HepG2 (cell line): ENCODE results near the gene ELL.

Experiments used
- CTCF ChIP-seq: sonication (generic); formaldehyde crosslinking; IDR thresholded peaks from 2 replicates; pipeline ENCODE4 v1.5.0; 2020; ENCODE audit warnings: mild to moderate bottlenecking, missing genetic modification reagents, moderate library complexity
- FOXA1 ChIP-seq, 2 experiments: fragments of 450-650 bp in 1 of 2; sonication (generic) in 1 of 2; formaldehyde crosslinking in 1 of 2; IDR thresholded peaks; 2 replicates each; pipeline versions ENCODE4 v1.4.0 to v1.6.1; 2016 to 2020; ENCODE audit warnings: missing genetic modification reagents in 1 of 2
- FOXP4 ChIP-seq: sonication (generic); formaldehyde crosslinking; IDR thresholded peaks from 2 replicates; pipeline ENCODE4 v1.4.0; 2020; ENCODE audit warnings: missing genetic modification reagents
- MED1 ChIP-seq: sonication (generic); formaldehyde crosslinking; IDR thresholded peaks from 2 replicates; pipeline ENCODE4 v1.4.0; 2020; ENCODE audit warnings: missing genetic modification reagents
- NFIB ChIP-seq: sonication (generic); formaldehyde crosslinking; IDR thresholded peaks from 2 replicates; pipeline ENCODE4 v1.9.0; 2021; ENCODE audit warnings: missing genetic modification reagents, mild to moderate bottlenecking, borderline replicate concordance
- PCBP1 ChIP-seq: fragments of 200-400 bp; formaldehyde crosslinking; IDR thresholded peaks from 2 replicates; pipeline ENCODE4 v1.6.1; 2017; ENCODE audit warnings: mild to moderate bottlenecking, low read depth, low read length, borderline replicate concordance
- TBX2 ChIP-seq: sonication (generic); formaldehyde crosslinking; IDR thresholded peaks from 2 replicates; pipeline ENCODE4 v1.5.0; 2020; ENCODE audit warnings: missing genetic modification reagents, mild to moderate bottlenecking, borderline replicate concordance
- TIGD3 ChIP-seq: sonication (generic); formaldehyde crosslinking; IDR thresholded peaks from 2 replicates; pipeline ENCODE4 v1.5.1; 2020; ENCODE audit warnings: mild to moderate bottlenecking, missing genetic modification reagents, borderline replicate concordance
- ZNF3 ChIP-seq: IDR thresholded peaks from 2 replicates; pipeline ENCODE4 v1.7.0; 2017; ENCODE audit warnings: inconsistent platforms

- TF ChIP-seq NFIB (CRISPR knock-in tag) = no peak
- TF ChIP-seq PCBP1 = no peak
- no peak for TF ChIP-seq TBX2 (CRISPR knock-in tag)
- TF ChIP-seq CTCF = no peak
- TF ChIP-seq FOXA1 (IDR thresholded peaks at IDR 0.05) = no peak
- no peak for TF ChIP-seq FOXA1 (CRISPR knock-in tag; IDR thresholded peaks at IDR 0.05)
- TF ChIP-seq MED1 = no peak
- TF ChIP-seq TIGD3 (CRISPR knock-in tag) = no peak
- TF ChIP-seq FOXP4 (CRISPR knock-in tag) = no peak
- no peak for TF ChIP-seq ZNF3 (CRISPR knock-in tag)
Observed at GRCh38 chr19:18434411-18435175, 87.3 kb downstream of the ELL start.
